Mononuclear cell (primary cell): ENCODE measurements around the gene ILF3. TPM values are rescaled to one million over a fixed set of nuclear protein-coding genes. Genes with fewer than 3 reads are reported as not detected.
"Not testable (repeated sequence)": the region's sequence is repeated elsewhere in the genome, so short reads cannot be mapped to it uniquely, and the experiment has no call there.

Experiments
- H3K27me3 ChIP-seq: 2 replicates; pipeline ENCODE4 v1.6.0; 2011; ENCODE audit warnings: low read length, control low read depth; ENCODE audit not compliant: insufficient read depth
- H3K4me1 ChIP-seq: 2 replicates; pipeline ENCODE4 v1.5.1; 2011; ENCODE audit warnings: mild to moderate bottlenecking, low read length, control low read depth; ENCODE audit not compliant: insufficient read depth
- H3K4me3 ChIP-seq: 2 replicates; pipeline ENCODE4 v1.5.1; 2011; ENCODE audit warnings: mild to moderate bottlenecking, low read length, moderate library complexity
- H3K9me3 ChIP-seq: 2 replicates; pipeline ENCODE4 v1.5.1; 2011; ENCODE audit warnings: low read depth, mild to moderate bottlenecking, control low read depth, low read length
- total RNA-seq: library from RNA; depleted of rRNA; stranded (reverse); fragments of >200 nt; gene quantifications from one replicate; pipeline ENCODE4 v1.2.3, GENCODE V29; 2012

ILF3 gene
- total RNA-seq, 1 donor = 212 TPM

DNA sequence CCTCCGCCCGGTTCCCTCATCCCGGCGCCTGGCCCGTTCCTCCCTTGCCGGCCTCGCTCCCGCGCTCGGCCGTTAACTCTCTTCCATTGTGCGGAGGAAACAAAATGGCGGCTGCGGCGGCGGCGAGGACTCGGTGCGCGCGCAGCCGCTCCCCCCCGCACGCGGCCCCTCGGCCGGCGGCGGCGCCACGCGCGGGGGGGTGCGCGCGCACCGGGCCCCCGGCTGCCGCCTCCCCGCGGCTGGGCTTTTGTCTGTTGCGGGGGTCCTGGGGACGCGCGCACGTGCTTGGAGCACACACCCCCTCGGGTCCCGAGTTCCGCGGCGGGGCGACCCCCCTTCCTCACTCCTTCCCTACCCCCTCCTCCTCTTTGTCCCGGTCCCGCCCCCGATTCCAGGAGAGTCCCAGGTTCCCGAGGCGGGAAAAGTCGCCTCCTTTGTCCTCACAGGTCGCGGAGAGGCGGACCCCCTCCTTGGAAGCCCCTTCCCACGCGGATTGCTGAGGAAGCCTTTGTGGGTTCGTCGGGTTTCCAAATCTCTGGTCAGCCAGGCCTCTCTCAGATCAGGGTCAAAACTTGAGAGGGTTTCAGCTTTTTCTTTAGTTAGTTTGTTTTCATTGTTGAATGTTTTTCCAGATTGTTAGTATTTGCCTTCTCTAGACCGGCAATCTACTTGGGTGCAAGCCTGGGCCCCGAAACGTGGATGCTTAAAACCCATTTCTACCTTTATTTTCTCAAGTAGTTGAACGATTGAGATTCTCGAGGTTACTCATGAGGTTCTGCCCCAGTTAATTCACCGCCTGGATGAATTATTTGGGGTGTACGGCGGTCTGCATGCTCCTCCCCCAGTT lies 687 bp downstream of the ILF3 start:
- Histone ChIP-seq H3K9me3 (no peaks in the 10 kb centered on the region), H3K4me1 (peaks cover 59% of the 10 kb centered on the region), H3K27me3 (no peaks in the 10 kb centered on the region), H3K4me3 (peak overlapping the region; percentile 88)

GRCh38 chr19:10655457-10656312 lies 1.5 kb downstream of the ILF3 start:
- peak overlapping the region; percentile 88 for H3K4me3 ChIP-seq
- peaks cover 67% of the 10 kb centered on the region for H3K4me1 ChIP-seq
- no peaks in the 10 kb centered on the region for H3K9me3 ChIP-seq
- no peaks in the 10 kb centered on the region for H3K27me3 ChIP-seq

GRCh38 chr19:10660346-10660745 lies 6.2 kb downstream of the ILF3 start:
- Histone ChIP-seq H3K27me3 (no peaks in the 10 kb centered on the region), H3K4me1 (peaks cover 72% of the 10 kb centered on the region), H3K4me3 (no peak overlapping the region), H3K9me3 (no peaks in the 10 kb centered on the region)

DNA sequence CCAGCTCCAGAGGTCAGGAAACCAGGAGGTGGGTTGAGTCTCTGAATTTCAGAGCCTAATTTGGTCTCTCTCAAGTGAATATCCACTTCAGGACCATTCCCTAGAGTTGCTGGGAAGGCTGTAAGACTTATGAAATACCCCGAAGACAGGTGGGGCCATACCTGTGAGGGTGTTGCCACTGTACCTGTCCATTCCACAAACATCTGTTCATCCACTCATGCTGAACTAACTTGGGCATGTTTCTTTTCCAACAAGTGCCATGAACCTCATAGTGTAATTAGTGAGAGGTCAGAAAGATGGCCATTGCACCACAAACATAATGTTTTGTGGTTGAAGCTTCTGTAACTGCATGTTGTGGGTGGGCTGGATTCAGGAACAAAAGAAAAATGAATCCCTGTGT lies 7.8 kb downstream of the ILF3 start:
- Histone ChIP-seq H3K27me3 (no peaks in the 10 kb centered on the region), H3K4me1 (peaks cover 68% of the 10 kb centered on the region), H3K4me3 (no peak overlapping the region), H3K9me3 (no peaks in the 10 kb centered on the region)

DNA sequence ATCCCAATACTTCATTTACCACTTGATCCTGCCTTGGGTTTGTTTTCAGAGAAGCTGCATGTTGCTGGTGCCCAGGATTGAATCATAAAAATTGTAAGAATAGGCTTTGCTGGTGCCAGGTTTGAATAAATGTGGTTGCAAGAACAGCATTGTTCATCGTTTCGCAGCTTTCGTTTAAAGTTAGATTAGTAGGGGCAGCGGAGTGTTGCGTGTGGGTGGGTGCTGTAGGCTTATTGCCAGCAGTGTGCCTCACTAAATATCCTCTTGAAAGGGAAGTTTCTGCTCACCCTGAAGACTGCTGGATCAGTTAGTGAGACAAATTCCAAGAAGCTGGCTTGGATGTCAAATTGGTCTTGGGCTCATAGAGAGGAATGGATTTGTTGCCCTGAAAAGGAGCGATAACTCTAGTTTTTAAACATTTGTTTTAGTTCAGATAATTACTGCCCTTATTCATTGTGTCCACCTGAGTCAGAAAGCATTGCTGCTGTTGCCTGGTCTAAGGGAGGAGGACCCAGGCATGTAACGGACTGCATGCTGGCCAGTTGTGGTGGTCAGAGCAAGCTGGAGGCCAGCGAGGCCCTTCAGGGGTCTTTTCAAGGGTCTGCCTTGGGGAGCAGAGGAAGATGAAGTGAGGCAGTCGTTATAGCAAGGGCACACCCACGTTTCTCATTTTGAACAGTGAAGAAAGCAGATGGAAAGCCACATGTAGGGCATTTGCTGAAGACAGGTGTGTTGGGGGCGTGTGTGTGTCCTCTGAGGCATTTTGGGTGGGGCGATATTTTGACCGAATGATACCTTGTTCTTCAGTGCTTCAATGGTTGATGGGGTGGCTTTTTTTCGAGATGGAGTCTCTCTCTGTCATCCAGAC lies 8.5 kb downstream of the ILF3 start:
- Histone ChIP-seq H3K4me3 (no peak overlapping the region), H3K27me3 (no peaks in the 10 kb centered on the region), H3K9me3 (no peaks in the 10 kb centered on the region), H3K4me1 (peaks cover 64% of the 10 kb centered on the region)

DNA sequence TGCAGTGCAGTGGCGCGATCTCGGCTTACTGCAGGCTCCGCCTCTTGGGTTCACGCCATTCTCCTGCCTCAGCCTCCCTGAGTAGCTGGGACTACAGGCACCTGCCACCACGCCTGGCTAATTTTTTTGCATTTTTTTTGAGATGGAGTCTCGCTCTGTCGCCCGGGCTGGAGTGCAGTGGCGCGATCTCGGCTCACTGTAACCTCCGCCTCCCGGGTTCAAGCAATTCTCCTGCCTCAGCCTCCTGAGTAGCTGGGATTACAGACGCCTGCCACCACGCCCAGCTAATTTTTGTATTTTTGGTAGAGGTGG lies 9.1 kb downstream of the ILF3 start:
- not testable (repeated sequence) for H3K27me3 ChIP-seq, H3K4me3 ChIP-seq, H3K9me3 ChIP-seq
- peaks cover 63% of the 10 kb centered on the region for H3K4me1 ChIP-seq

DNA sequence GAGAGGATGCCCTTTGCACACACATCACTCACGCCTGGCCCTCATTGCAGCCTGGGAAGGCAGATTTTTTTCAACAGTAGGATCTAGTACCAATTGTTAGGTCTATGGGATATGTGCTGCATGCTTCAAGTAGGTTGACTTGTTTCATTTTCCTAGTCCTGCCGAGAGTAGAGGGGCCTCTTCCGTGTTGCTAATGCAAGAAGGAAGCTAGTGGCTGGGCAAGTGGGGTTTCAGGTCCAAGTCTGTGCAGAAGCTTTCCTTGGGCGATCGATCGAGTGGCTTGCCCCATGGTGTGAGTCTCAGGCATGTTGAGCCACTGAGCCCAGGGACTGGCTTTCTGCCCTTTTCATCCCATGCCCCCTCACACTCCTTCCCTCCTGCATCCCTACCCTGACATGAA lies 13.7 kb downstream of the ILF3 start:
- Histone ChIP-seq H3K4me1 (peaks cover 46% of the 10 kb centered on the region), H3K9me3 (no peaks in the 10 kb centered on the region), H3K4me3 (no peak overlapping the region)

DNA sequence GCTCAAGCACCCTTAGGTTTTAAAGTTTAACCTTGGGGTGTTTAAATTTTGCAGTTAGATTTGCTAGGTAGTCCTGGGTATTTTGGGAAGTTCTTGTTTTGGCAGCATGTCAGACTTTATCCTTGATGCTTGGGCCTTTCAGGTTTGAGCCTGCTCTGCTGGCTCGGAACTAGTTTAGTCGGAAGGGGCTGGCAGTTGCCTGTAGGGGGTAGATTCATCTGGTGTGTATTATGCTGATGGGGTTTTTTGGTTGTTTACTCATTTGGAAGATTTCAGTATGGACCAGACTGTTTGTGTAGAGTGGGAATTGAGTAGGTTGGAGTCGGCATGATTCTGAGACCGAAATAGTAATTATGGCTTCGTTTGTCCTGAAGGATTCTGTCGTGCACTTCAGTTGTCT lies 15.1 kb downstream of the ILF3 start:
- no peaks in the 10 kb centered on the region for H3K27me3 ChIP-seq
- H3K4me3 ChIP-seq = no peak overlapping the region
- peaks cover 38% of the 10 kb centered on the region for H3K4me1 ChIP-seq
- H3K9me3 ChIP-seq = no peaks in the 10 kb centered on the region

More for the DNA sequence above, 13.7 kb downstream of the ILF3 start:
- no peaks in the 10 kb centered on the region for H3K27me3 ChIP-seq

GRCh38 chr19:10670182-10670581 lies 16.0 kb downstream of the ILF3 start:
- Histone ChIP-seq H3K4me1 (peaks cover 38% of the 10 kb centered on the region), H3K27me3 (no peaks in the 10 kb centered on the region), H3K9me3 (no peaks in the 10 kb centered on the region)

DNA sequence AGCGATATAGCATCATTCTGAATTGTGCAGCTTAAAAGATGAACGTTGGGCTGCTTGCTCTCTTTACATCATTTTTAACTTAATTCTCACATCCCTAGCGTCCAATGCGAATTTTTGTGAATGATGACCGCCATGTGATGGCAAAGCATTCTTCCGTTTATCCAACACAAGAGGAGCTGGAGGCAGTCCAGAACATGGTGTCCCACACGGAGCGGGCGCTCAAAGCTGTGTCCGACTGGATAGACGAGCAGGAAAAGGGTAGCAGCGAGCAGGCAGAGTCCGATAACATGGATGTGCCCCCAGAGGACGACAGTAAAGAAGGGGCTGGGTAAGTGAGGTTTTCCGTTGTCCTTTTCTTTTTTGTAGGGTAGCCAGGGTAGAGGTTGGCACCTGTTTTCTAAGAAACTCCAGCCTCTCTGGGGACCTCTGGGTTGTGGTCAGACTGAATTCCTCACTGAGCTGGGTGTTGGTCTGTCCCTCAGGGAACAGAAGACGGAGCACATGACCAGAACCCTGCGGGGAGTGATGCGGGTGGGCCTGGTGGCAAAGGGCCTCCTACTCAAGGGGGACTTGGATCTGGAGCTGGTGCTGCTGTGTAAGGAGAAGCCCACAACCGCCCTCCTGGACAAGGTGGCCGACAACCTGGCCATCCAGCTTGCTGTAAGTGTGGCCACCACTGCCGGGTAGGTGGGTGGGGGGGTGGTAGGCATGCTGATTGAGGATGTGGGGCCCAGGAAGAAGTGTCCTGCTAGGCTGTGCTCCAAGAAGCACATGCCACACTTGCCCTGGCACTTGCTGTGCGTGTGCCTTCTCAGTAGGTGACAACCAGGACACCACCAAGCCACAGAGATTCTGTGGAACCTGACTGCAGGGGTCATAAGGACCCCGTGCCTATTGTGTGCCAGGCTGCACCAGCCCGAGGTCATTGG lies 17.0 kb downstream of the ILF3 start:
- Histone ChIP-seq H3K27me3 (no peaks in the 10 kb centered on the region), H3K9me3 (no peaks in the 10 kb centered on the region), H3K4me1 (peaks cover 33% of the 10 kb centered on the region), H3K4me3 (no peak overlapping the region)

More at GRCh38 chr19:10670182-10670581, 16.0 kb downstream of the ILF3 start:
- no peak overlapping the region for H3K4me3 ChIP-seq

- H3K4me1 ChIP-seq = peaks cover 27% of the 10 kb centered on the region
- H3K9me3 ChIP-seq, H3K4me3 ChIP-seq, H3K27me3 ChIP-seq: not testable (repeated sequence)
These were observed 17.8 kb downstream of the ILF3 start for GRCh38 chr19:10671922-10672321.

GRCh38 chr19:10675214-10675613 lies 21.1 kb downstream of the ILF3 start:
- not testable (repeated sequence) for H3K9me3 ChIP-seq, H3K4me3 ChIP-seq, H3K27me3 ChIP-seq
- H3K4me1 ChIP-seq = peaks cover 11% of the 10 kb centered on the region

GRCh38 chr19:10677751-10678150 lies 23.6 kb downstream of the ILF3 start:
- Histone ChIP-seq H3K4me1 (no peaks in the 10 kb centered on the region), H3K4me3 (no peak overlapping the region), H3K27me3 (no peaks in the 10 kb centered on the region), H3K9me3 (no peaks in the 10 kb centered on the region)

DNA sequence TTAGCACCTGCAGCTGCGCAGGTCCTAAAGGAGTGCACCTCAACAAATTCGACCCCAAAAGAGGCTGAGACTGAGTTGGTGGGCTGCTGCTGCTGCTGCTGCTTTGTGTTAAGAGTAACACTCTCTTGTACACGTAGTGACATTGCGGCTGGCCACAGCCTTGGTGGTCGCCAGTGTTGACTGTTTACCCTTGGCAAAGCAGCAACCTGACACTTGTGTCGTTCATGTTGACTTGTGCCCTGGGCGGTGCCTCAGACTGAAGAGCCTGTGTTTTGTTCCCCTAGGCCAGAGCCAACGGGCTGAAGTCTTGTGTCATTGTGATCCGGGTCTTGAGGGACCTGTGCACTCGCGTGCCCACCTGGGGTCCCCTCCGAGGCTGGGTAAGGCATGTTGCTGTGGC lies 24.7 kb downstream of the ILF3 start:
- no peaks in the 10 kb centered on the region for H3K9me3 ChIP-seq
- no peaks in the 10 kb centered on the region for H3K27me3 ChIP-seq
- no peak overlapping the region for H3K4me3 ChIP-seq
- no peaks in the 10 kb centered on the region for H3K4me1 ChIP-seq
